Stomach (tissue), 9 donors: ENCODE data around the gene DDX54. TPM values are rescaled to one million over a fixed set of nuclear protein-coding genes. Genes with fewer than 3 reads are reported as not detected.

Source experiments
- DNase-seq, 2 donors: peaks; one replicate each; pipeline versions ENCODE4 v3.0.0 to v3.0.0-alpha.2; 2013 to 2019
- H3K27ac ChIP-seq, 5 donors: fragments of 200-600 bp in 4 of 5; sonication (generic) in 4 of 5; one replicate each; pipeline ENCODE4 v1.5.1; 2013 to 2019; ENCODE audit warnings: mild to moderate bottlenecking in 1 of 5, moderate library complexity in 1 of 5
- H3K27me3 ChIP-seq, 3 donors: fragments of 200-600 bp; sonication (generic); one replicate each; pipeline ENCODE4 v1.5.1; 2017 to 2019; ENCODE audit warnings: mixed run types in 1 of 3
- H3K36me3 ChIP-seq, 4 donors: fragments of 200-600 bp; sonication (generic); 1 replicate in 3 of 4; 2 replicates in 1 of 4; pipeline ENCODE4 v1.5.1; 2016 to 2019
- H3K4me1 ChIP-seq, 4 donors: fragments of 200-600 bp; sonication (generic); one replicate each; pipeline ENCODE4 v1.5.1; 2016 to 2019
- H3K4me3 ChIP-seq, 4 donors: fragments of 200-600 bp; sonication (generic) in 3 of 4; one replicate each; pipeline ENCODE4 v1.5.1; 2016 to 2019; ENCODE audit warnings: mild to moderate bottlenecking in 1 of 4
- H3K9me3 ChIP-seq, 4 donors: fragments of 200-600 bp; sonication (generic); one replicate each; pipeline ENCODE4 v1.5.1; 2016 to 2019
- CTCF ChIP-seq, 7 experiments: fragments of 450-650 bp in 4 of 7; fragments of 200-600 bp in 3 of 7; sonication (generic) in 3 of 7; IDR thresholded peaks; one replicate each; pipeline ENCODE4 v1.5.1; 2016 to 2019; ENCODE audit warnings: antibody characterized with exemption in 7 of 7, control low read depth in 2 of 7, mild to moderate bottlenecking in 1 of 7
- EP300 ChIP-seq: sonication (generic); formaldehyde crosslinking; IDR thresholded peaks from one replicate; pipeline ENCODE4 v1.6.1; 2017; ENCODE audit warnings: antibody characterized with exemption
- POLR2A ChIP-seq, 4 donors: fragments of 450-650 bp; IDR thresholded peaks; one replicate each; pipeline ENCODE4 v1.6.1; 2016; ENCODE audit warnings: antibody characterized with exemption in 4 of 4, control low read depth in 2 of 4, mild to moderate bottlenecking in 1 of 4, moderate library complexity in 1 of 4
- POLR2AphosphoS5 ChIP-seq, 3 donors: sonication (generic); formaldehyde crosslinking; IDR thresholded peaks; one replicate each; pipeline ENCODE4 v1.6.1; 2016; ENCODE audit warnings: antibody characterized with exemption in 3 of 3
- WGBS, 5 donors: extraction: QIAGEN DNeasy Blood & Tissue Kit in 3 of 5; methylation state at CpG; one replicate each; pipeline versions ENCODE4 v1.1.5 to v1.1.7; 2013 to 2018; 5-methylcytosine and 5-hydroxymethylcytosine counted together
- intact Hi-C: fragments of 100-400 bp; cut with DNase I; formaldehyde crosslinking; loops from one replicate; pipeline ENCODE4 v1.15.1; 2023; ENCODE audit warnings: low total_unique reads
- polyA plus RNA-seq, 3 donors: library from polyadenylated mRNA; stranded (reverse); fragments of 200-250 nt; gene quantifications; one replicate each; pipeline ENCODE4 v1.2.3, GENCODE V29; 2013
- total RNA-seq, 5 donors: library from RNA; depleted of rRNA; stranded (reverse); fragments of >200 nt; gene quantifications; one replicate each; pipeline versions ENCODE4 v1.1.0 to v1.2.3, GENCODE V29; 2014 to 2016
- donor health status: healthy with polysubstance abuse.
- donor health status: Bipolar disorder and iron deficiency.
- donor health status: healthy.

Gene DDX54
- total and polyA plus RNA-seq, 8 donors, result 14.6 to 167 (median 37.9) TPM

GRCh38 chr12:113184900-113185179 lies 438 bp downstream of the DDX54 start:
- intact Hi-C loops, result no loop called here
- TF ChIP-seq EP300 (no peak), POLR2AphosphoS5 (IDR thresholded peaks at IDR 0.05) (peak in 1 of 3 donors; percentile 3), POLR2A (IDR thresholded peaks at IDR 0.05) (no peak), CTCF (IDR thresholded peaks at IDR 0.05) (no peak)
- no peaks in the 10 kb centered on the region for H3K9me3 ChIP-seq
- no peaks in the 10 kb centered on the region for H3K27me3 ChIP-seq
- peaks cover 11 to 37% (median 25%) of the 10 kb centered on the region in 4 donors for H3K36me3 ChIP-seq
- H3K4me3 ChIP-seq, result peak overlapping the region; percentile 67 to 97 (median 86)
- 0 to 1% (median 0%) methylated on average over 3 to 20 of the region's 20 CpGs for WGBS, 5 donors
- H3K27ac ChIP-seq, result peak overlapping the region; percentile 93 to 98 (median 96)
- peaks cover 24 to 54% (median 31%) of the 10 kb centered on the region in 4 donors for H3K4me1 ChIP-seq
- peak; percentile 89 to 96 for DNase-seq

- no peaks in the 10 kb centered on the region for H3K27me3 ChIP-seq
- H3K36me3 ChIP-seq, result peaks cover 16 to 38% (median 25%) of the 10 kb centered on the region in 4 donors
- TF ChIP-seq POLR2A (IDR thresholded peaks at IDR 0.05) (no peak), EP300 (no peak), CTCF (IDR thresholded peaks at IDR 0.05) (no peak), POLR2AphosphoS5 (IDR thresholded peaks at IDR 0.05) (no peak)
- peak overlapping the region; percentile 93 to 98 (median 96) for H3K27ac ChIP-seq
- H3K4me1 ChIP-seq, result peaks cover 24 to 54% (median 31%) of the 10 kb centered on the region in 4 donors
- DNase-seq, result no peak
- peak overlapping the region; percentile 67 to 97 (median 86) for H3K4me3 ChIP-seq
- intact Hi-C loops, result no loop called here
- no peaks in the 10 kb centered on the region for H3K9me3 ChIP-seq
- WGBS, 5 donors, result 23 to 26% (median 25%) methylated on average over 26 of the region's 26 CpGs
These were observed 979 bp downstream of the DDX54 start for GRCh38 chr12:113184098-113184899.

- no peak for DNase-seq
- Histone ChIP-seq H3K9me3 (no peaks in the 10 kb centered on the region), H3K36me3 (peaks cover 27 to 45% (median 33%) of the 10 kb centered on the region in 4 donors), H3K4me1 (peaks cover 24 to 54% (median 31%) of the 10 kb centered on the region in 4 donors), H3K27ac (no peak overlapping the region), H3K27me3 (no peaks in the 10 kb centered on the region), H3K4me3 (no peak overlapping the region)
- TF ChIP-seq CTCF (IDR thresholded peaks at IDR 0.05) (no peak), EP300 (no peak), POLR2AphosphoS5 (IDR thresholded peaks at IDR 0.05) (no peak), POLR2A (IDR thresholded peaks at IDR 0.05) (no peak)
- intact Hi-C loops, result no loop called here
- WGBS, 5 donors, result 94 to 96% (median 95%) methylated on average over 11 of the region's 11 CpGs
These were observed 2.2 kb downstream of the DDX54 start for GRCh38 chr12:113183030-113183589.

GRCh38 chr12:113181975-113182374 lies 3.3 kb downstream of the DDX54 start:
- H3K36me3 ChIP-seq, result peaks cover 38 to 56% (median 44%) of the 10 kb centered on the region in 4 donors
- DNase-seq, result no peak
- H3K9me3 ChIP-seq, result peaks cover 0 to 3% (median 0%) of the 10 kb centered on the region in 4 donors
- TF ChIP-seq POLR2AphosphoS5 (IDR thresholded peaks at IDR 0.05) (no peak), CTCF (IDR thresholded peaks at IDR 0.05) (no peak), POLR2A (IDR thresholded peaks at IDR 0.05) (no peak), EP300 (no peak)
- peaks cover 21 to 47% (median 27%) of the 10 kb centered on the region in 4 donors for H3K4me1 ChIP-seq
- WGBS, 5 donors, result 85 to 91% (median 90%) methylated on average over 3 of the region's 3 CpGs
- intact Hi-C loops, result no loop called here
- H3K27me3 ChIP-seq, result no peaks in the 10 kb centered on the region
- H3K4me3 ChIP-seq, result no peak overlapping the region
- no peak overlapping the region for H3K27ac ChIP-seq
